Fibroblast of the aortic adventitia (primary cell): Measurements from ENCODE around the gene CCKAR. TPM values are rescaled to one million over a fixed set of nuclear protein-coding genes. Genes with fewer than 3 reads are reported as not detected.

Source experiments
- DNase-seq: peaks from one replicate; pipeline ENCODE4 v3.0.0-alpha.2; 2010; ENCODE audit warnings: low read depth
- H3K4me3 ChIP-seq: 2 replicates; pipeline ENCODE4 v1.5.1; 2011; ENCODE audit warnings: low read depth, mild to moderate bottlenecking, control low read depth, low read length, moderate library complexity
- total RNA-seq: library from RNA; depleted of rRNA; stranded (reverse); fragments of >200 nt; gene quantifications from 2 replicates; pipeline ENCODE4 v1.2.3, GENCODE V29; 2012; ENCODE audit warnings: low replicate concordance
- TF ChIP-seq, protein P1 (sequence below): IDR thresholded peaks from 2 replicates; pipeline ENCODE4 v1.5.1; 2011; ENCODE audit warnings: mild to moderate bottlenecking, low read length, control low read depth, inconsistent platforms; ENCODE audit not compliant: insufficient read depth

Gene CCKAR
- total RNA-seq, 1 donor: 3.1 TPM

DNA sequence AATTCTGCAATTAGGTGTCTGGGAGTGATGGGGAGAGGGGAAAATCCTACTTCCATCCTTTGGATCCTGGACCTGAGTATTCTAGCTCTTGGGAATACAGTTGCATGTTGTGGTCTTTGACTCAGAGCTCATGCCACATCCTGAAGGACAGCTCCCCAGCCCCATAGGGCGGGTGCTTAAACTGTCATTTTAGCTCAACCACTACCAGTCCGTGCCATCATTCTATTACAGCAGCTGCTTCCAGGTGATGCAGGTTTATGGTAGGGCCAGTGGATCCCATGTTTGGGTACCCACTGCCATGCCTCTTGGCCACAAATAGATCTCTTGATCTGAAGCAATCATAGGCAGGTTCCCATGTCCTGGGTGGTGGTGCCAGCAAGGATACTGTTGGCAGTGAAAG is 34.7 kb downstream of the CCKAR start:
- H3K4me3 ChIP-seq: no peak overlapping the region
- no peak for DNase-seq
- TF ChIP-seq, protein P1, sequence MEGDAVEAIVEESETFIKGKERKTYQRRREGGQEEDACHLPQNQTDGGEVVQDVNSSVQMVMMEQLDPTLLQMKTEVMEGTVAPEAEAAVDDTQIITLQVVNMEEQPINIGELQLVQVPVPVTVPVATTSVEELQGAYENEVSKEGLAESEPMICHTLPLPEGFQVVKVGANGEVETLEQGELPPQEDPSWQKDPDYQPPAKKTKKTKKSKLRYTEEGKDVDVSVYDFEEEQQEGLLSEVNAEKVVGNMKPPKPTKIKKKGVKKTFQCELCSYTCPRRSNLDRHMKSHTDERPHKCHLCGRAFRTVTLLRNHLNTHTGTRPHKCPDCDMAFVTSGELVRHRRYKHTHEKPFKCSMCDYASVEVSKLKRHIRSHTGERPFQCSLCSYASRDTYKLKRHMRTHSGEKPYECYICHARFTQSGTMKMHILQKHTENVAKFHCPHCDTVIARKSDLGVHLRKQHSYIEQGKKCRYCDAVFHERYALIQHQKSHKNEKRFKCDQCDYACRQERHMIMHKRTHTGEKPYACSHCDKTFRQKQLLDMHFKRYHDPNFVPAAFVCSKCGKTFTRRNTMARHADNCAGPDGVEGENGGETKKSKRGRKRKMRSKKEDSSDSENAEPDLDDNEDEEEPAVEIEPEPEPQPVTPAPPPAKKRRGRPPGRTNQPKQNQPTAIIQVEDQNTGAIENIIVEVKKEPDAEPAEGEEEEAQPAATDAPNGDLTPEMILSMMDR: no peak

DNA sequence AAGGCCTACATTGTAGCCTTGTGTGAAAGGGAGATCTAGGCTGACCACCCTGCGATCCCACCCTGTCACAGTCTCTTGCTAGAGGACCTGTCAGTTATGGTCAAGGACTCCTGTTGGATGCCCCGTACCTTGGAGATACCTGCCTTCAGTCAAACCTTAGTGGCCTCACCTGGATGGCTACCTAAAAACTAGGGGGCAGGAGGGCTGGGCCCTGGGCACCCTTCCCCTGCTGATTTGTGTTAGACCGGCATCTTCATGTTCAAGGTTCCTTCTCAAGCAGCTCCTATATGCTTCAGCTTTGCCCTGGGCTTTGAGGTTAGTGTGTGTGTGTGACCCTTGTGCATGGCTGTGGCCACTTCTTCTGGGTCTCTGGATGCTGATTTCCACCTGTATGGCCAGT is 35.3 kb downstream of the CCKAR start:
- TF ChIP-seq, protein P1: no peak
- H3K4me3 ChIP-seq: no peak overlapping the region

DNA sequence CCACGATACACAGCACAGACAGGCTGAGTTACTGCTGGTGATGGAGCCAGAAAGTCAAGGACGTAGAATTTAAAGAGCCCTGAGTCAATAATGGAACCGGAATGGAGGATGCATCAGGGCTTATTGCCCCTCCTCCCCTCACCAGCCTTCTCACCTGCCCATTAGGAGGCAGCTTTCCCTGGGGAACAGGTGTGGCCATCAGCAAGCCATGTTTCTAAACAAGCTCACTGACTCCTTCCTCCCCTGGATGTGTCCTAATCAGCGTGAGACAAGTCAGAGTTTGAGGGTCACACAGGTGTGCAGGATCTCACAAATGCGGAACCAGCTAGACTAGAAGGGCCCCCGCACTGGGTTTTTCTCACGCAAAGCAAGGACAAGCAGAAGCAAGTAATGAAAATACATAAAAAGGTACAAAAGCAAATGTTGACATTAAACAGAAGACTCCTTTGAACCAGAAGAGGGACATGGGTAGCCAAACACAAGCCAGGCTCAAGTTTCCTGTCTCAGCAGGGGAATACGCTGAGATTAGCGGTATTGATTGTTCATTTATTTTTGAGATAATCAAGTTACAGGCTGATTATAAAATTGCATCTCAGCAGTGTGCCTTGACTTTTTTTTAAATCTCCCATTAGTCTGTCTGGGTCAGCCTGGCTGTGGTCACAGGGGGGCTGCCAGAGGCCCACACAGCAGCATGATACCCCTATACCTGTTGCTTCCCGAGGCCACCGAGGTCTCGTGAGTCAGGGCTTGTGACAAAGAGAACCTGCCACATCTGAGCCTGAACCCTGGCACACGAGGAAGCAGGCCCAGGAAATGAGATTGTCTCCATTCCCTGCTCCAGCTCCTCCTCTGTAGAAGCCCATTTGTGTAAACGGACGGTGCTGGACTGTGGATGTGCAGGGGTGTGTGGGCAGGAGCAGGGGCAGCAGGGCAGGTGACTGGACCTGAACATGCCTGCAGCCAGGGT is 37.4 kb downstream of the CCKAR start:
- H3K4me3 ChIP-seq: no peak overlapping the region
- TF ChIP-seq, protein P1: no peak
- no peak for DNase-seq

More for the DNA sequence above, 35.3 kb downstream of the CCKAR start:
- DNase-seq: no peak

DNA sequence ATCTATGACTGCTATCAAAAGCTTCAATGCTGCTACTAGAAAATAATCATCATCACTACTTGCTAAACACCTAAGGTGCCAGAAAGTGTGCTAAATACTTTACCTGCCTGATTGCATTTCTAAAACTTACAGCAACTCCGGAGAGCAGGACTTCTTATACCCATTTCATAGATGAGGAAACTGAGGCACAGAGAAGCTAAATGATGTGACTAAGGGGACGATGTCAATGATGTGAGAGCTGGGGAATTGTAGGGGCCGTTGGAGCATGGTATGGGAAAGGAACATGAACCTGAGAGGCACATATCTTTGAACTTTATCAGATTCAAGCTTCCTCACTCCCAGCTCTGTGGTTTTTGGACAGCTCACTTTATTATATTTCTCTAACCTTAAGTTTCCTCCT is 38.7 kb downstream of the CCKAR start:
- TF ChIP-seq, protein P1: no peak
- H3K4me3 ChIP-seq: no peak overlapping the region
- DNase-seq: no peak

DNA sequence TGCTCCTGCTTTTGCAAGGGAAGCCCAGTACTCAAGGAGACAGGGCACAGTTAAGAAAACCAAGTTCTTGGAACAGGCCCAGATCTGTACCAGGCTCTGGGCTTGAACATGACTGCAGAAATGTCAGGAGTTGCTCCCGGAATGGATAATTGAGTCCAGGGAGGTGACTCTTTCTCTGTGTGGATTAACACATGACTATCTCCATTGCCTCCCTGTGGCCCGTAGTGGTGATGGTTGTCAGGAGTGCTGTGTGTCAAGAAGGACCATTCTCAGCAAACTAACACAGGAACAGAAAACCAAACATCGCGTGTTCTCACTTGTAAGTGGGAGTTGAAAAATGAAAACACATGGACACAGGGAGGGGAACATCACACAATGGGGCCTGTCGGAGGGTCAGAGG is 39.9 kb downstream of the CCKAR start:
- DNase-seq: no peak
- TF ChIP-seq, protein P1: no peak
- no peak overlapping the region for H3K4me3 ChIP-seq

DNA sequence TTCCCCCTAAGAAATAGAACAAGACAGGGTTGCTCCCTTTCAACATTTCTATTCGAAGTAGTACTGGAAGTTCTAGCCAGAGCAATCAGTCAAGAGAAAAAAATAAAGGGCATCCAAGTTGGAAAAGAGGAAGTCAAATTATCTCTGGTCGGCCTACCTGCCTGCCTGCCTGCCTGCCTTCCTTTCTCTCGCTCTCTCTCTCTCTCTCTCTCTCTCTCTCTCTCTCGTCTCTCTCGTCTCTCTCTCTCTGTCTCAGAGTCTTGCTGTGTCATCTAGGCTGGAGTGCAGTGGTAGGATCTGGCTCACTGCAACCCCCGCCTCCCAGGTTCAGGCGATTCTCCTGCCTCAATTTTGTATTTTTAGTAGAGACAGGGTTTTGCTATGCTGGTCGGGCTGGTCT is 42.9 kb downstream of the CCKAR start:
- H3K4me3 ChIP-seq: no peak overlapping the region
- DNase-seq: no peak
- TF ChIP-seq, protein P1: no peak

DNA sequence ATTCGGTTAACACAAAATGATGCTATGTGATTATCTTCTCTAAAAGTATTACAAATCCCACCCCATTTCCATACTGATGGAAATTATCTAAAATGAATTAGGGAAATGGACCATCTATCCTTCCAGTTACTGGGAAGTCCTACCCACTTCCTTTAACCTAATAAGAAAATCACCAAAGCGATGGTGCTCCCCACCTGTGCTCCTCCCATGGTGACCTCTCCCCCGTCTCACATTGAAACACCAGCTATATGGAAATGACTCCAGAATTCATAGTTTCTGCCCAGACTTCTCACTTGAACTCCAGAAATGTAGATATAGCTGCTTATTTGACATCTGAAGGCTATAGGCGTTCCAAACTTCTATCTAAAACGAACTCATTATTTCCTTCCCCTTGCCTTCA is 48.5 kb downstream of the CCKAR start:
- TF ChIP-seq, protein P1: no peak
- H3K4me3 ChIP-seq: no peak overlapping the region
- no peak for DNase-seq
